Hematopoietic multipotent progenitor cell treated with erythropoietin and hydrocortisone succinate and interleukin-3 and kit ligand, for 8 days (in vitro differentiated cells): ENCODE results near the gene HCRTR2.
"Not testable (repeated sequence)": the region's sequence is repeated elsewhere in the genome, so short reads cannot be mapped to it uniquely, and the experiment has no call there.

Source experiments
- DNase-seq: peaks from one replicate; pipeline ENCODE4 v3.0.0-alpha.2; 2015

Gene HCRTR2

GRCh38 chr6:55174211-55175026, at the start of gene HCRTR2:
TSS of gene HCRTR2 (plus strand) at chr6:55174515. CDS start at chr6:55174588, 73 bp downstream.
- no peak for DNase-seq

- DNase-seq = no peak
These were observed 43.5 kb upstream of the HCRTR2 start for GRCh38 chr6:55130806-55131324.

GRCh38 chr6:55131616-55132015, 42.7 kb upstream of the HCRTR2 start:
- DNase-seq = no peak

- no peak for DNase-seq
These were observed 37.4 kb upstream of the HCRTR2 start for GRCh38 chr6:55136916-55137315.

- no peak for DNase-seq
These were observed 36.2 kb upstream of the HCRTR2 start for GRCh38 chr6:55137929-55138693.

- no peak for DNase-seq
These were observed 32.7 kb upstream of the HCRTR2 start for GRCh38 chr6:55141611-55142010.

GRCh38 chr6:55142610-55143009, 31.7 kb upstream of the HCRTR2 start:
- DNase-seq = no peak

- no peak for DNase-seq
These were observed 21.0 kb upstream of the HCRTR2 start for GRCh38 chr6:55153284-55153683.

- not testable (repeated sequence) for DNase-seq
These were observed 15.5 kb upstream of the HCRTR2 start for GRCh38 chr6:55158784-55159183.

GRCh38 chr6:55167860-55168259, 6.5 kb upstream of the HCRTR2 start:
- DNase-seq = no peak

GRCh38 chr6:55175078-55176049, 1.0 kb downstream of the HCRTR2 start:
- no peak for DNase-seq

- no peak for DNase-seq
These were observed 2.6 kb downstream of the HCRTR2 start for GRCh38 chr6:55176958-55177357.

- no peak for DNase-seq
These were observed 5.9 kb downstream of the HCRTR2 start for GRCh38 chr6:55180258-55180657.

GRCh38 chr6:55182016-55182650, 7.8 kb downstream of the HCRTR2 start:
- DNase-seq = no peak

- no peak for DNase-seq
These were observed 10.6 kb downstream of the HCRTR2 start for GRCh38 chr6:55184782-55185530.

GRCh38 chr6:55198715-55199114, 24.4 kb downstream of the HCRTR2 start:
- DNase-seq = no peak

- no peak for DNase-seq
These were observed 24.9 kb downstream of the HCRTR2 start for GRCh38 chr6:55199239-55199638.

- DNase-seq = no peak
These were observed 34.5 kb downstream of the HCRTR2 start for GRCh38 chr6:55208478-55209458.

GRCh38 chr6:55210952-55211351, 36.6 kb downstream of the HCRTR2 start:
- no peak for DNase-seq

GRCh38 chr6:55212156-55212555, 37.8 kb downstream of the HCRTR2 start:
- DNase-seq = no peak
